ENCODE results near the gene ARHGAP42. TPM values are rescaled to one million over a fixed set of nuclear protein-coding genes. Genes with fewer than 3 reads are reported as not detected.

ARHGAP42 gene
- total and polyA plus RNA-seq, 4 donors = 3.8 to 17.2 (median 12.0) TPM

DNA sequence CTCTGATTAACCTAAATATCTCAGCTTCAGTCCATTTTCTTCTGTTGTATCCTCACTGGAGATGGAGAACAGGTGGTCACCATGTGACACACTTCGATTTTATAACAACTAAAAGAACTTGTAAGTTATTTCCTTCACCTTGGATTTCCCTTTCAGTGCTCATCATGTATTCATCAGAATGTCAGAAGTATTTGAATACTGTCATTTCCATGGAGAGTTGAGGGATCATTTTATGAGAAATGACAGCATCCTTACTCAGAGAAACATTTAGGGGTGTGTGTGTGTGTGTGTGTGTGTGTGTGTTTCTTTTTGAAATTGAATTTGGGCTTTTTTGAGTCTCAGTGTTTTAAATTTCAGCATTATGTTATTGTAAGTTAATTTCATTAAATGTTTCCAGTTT is 205.8 kb downstream of the ARHGAP42 start:
- H3K9me3 ChIP-seq (ENCODE audit: control insufficient read depth in 4 of 4, low read length in 3 of 4) = no peaks in the 10 kb centered on the region
- no peaks in the 10 kb centered on the region for H3K36me3 ChIP-seq (ENCODE audit: control insufficient read depth in 4 of 4, insufficient read depth in 3 of 4, low read depth in 1 of 4, low read length in 3 of 4)
- no peak overlapping the region for H3K9ac ChIP-seq (ENCODE audit: low read depth in 1 of 2, low read length in 2 of 2)
- WGBS = 82% methylated on average over 1 of the region's 1 CpG
- DNase-seq (ENCODE audit: low spot score) = no peak
- H3K27ac ChIP-seq (ENCODE audit: low read depth in 1 of 2, low read length in 2 of 2) = no peak overlapping the region
- peaks cover 0 to 13% (median 5%) of the 10 kb centered on the region in 4 donors for H3K4me1 ChIP-seq (ENCODE audit: control insufficient read depth in 4 of 4, insufficient read depth in 4 of 4, low read length in 3 of 4)
- H3K4me3 ChIP-seq (ENCODE audit: low read depth in 1 of 3, low read length in 3 of 3) = no peak overlapping the region
- TF ChIP-seq, protein P1, sequence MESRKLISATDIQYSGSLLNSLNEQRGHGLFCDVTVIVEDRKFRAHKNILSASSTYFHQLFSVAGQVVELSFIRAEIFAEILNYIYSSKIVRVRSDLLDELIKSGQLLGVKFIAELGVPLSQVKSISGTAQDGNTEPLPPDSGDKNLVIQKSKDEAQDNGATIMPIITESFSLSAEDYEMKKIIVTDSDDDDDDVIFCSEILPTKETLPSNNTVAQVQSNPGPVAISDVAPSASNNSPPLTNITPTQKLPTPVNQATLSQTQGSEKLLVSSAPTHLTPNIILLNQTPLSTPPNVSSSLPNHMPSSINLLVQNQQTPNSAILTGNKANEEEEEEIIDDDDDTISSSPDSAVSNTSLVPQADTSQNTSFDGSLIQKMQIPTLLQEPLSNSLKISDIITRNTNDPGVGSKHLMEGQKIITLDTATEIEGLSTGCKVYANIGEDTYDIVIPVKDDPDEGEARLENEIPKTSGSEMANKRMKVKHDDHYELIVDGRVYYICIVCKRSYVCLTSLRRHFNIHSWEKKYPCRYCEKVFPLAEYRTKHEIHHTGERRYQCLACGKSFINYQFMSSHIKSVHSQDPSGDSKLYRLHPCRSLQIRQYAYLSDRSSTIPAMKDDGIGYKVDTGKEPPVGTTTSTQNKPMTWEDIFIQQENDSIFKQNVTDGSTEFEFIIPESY (IDR thresholded peaks at IDR 0.05) = no peak
- no peak for TF ChIP-seq JUND (IDR thresholded peaks at IDR 0.05)
- no peak for TF ChIP-seq YY1 (IDR thresholded peaks at IDR 0.05)
- no peak for TF ChIP-seq EGR1 (IDR thresholded peaks at IDR 0.05; ENCODE audit: low read depth in 2 of 2)
- no peak for TF ChIP-seq RXRA (IDR thresholded peaks at IDR 0.05)
- TF ChIP-seq SP1 (IDR thresholded peaks at IDR 0.05) = no peak
- TF ChIP-seq, protein P2, sequence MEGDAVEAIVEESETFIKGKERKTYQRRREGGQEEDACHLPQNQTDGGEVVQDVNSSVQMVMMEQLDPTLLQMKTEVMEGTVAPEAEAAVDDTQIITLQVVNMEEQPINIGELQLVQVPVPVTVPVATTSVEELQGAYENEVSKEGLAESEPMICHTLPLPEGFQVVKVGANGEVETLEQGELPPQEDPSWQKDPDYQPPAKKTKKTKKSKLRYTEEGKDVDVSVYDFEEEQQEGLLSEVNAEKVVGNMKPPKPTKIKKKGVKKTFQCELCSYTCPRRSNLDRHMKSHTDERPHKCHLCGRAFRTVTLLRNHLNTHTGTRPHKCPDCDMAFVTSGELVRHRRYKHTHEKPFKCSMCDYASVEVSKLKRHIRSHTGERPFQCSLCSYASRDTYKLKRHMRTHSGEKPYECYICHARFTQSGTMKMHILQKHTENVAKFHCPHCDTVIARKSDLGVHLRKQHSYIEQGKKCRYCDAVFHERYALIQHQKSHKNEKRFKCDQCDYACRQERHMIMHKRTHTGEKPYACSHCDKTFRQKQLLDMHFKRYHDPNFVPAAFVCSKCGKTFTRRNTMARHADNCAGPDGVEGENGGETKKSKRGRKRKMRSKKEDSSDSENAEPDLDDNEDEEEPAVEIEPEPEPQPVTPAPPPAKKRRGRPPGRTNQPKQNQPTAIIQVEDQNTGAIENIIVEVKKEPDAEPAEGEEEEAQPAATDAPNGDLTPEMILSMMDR (IDR thresholded peaks at IDR 0.05; ENCODE audit: low read depth, low read length, missing input control) = no peak
- TF ChIP-seq GABPA (IDR thresholded peaks at IDR 0.05 in 1 of 2, conservative IDR thresholded peaks at IDR 0.05 in 1 of 2) = no peak
- no peak for TF ChIP-seq NR2F2 (IDR thresholded peaks at IDR 0.05)
- no peak for TF ChIP-seq RAD21 (IDR thresholded peaks at IDR 0.05)
- TF ChIP-seq FOXA1 (IDR thresholded peaks at IDR 0.05) = no peak
- TF ChIP-seq, protein P3, sequence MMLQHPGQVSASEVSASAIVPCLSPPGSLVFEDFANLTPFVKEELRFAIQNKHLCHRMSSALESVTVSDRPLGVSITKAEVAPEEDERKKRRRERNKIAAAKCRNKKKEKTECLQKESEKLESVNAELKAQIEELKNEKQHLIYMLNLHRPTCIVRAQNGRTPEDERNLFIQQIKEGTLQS (IDR thresholded peaks at IDR 0.05) = no peak
- no peak for TF ChIP-seq HNF4A (conservative IDR thresholded peaks at IDR 0.05)
- TF ChIP-seq, protein P4, sequence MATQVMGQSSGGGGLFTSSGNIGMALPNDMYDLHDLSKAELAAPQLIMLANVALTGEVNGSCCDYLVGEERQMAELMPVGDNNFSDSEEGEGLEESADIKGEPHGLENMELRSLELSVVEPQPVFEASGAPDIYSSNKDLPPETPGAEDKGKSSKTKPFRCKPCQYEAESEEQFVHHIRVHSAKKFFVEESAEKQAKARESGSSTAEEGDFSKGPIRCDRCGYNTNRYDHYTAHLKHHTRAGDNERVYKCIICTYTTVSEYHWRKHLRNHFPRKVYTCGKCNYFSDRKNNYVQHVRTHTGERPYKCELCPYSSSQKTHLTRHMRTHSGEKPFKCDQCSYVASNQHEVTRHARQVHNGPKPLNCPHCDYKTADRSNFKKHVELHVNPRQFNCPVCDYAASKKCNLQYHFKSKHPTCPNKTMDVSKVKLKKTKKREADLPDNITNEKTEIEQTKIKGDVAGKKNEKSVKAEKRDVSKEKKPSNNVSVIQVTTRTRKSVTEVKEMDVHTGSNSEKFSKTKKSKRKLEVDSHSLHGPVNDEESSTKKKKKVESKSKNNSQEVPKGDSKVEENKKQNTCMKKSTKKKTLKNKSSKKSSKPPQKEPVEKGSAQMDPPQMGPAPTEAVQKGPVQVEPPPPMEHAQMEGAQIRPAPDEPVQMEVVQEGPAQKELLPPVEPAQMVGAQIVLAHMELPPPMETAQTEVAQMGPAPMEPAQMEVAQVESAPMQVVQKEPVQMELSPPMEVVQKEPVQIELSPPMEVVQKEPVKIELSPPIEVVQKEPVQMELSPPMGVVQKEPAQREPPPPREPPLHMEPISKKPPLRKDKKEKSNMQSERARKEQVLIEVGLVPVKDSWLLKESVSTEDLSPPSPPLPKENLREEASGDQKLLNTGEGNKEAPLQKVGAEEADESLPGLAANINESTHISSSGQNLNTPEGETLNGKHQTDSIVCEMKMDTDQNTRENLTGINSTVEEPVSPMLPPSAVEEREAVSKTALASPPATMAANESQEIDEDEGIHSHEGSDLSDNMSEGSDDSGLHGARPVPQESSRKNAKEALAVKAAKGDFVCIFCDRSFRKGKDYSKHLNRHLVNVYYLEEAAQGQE (IDR thresholded peaks at IDR 0.05) = no peak
- TF ChIP-seq FOXA2 (IDR thresholded peaks at IDR 0.05) = no peak
- TF ChIP-seq, protein P5, sequence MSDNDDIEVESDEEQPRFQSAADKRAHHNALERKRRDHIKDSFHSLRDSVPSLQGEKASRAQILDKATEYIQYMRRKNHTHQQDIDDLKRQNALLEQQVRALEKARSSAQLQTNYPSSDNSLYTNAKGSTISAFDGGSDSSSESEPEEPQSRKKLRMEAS (IDR thresholded peaks at IDR 0.05) = no peak
- no peak for TF ChIP-seq TAF1 (conservative IDR thresholded peaks at IDR 0.05)
- TF ChIP-seq HNF4G (IDR thresholded peaks at IDR 0.05) = no peak
- H3K27me3 ChIP-seq (ENCODE audit: control insufficient read depth in 4 of 4, insufficient read depth in 4 of 4, low read length in 3 of 4) = no peaks in the 10 kb centered on the region

Data from liver (tissue), 9 donors.